GM12872 (cell line): ENCODE data around the gene YIF1A.

Source experiments
- TF ChIP-seq, protein P1 (sequence below): IDR thresholded peaks from 3 replicates; pipeline ENCODE4 v1.5.1; 2011; ENCODE audit warnings: low read depth, mild to moderate bottlenecking, low read length, moderate library complexity; ENCODE audit not compliant: insufficient read depth

Gene YIF1A

DNA sequence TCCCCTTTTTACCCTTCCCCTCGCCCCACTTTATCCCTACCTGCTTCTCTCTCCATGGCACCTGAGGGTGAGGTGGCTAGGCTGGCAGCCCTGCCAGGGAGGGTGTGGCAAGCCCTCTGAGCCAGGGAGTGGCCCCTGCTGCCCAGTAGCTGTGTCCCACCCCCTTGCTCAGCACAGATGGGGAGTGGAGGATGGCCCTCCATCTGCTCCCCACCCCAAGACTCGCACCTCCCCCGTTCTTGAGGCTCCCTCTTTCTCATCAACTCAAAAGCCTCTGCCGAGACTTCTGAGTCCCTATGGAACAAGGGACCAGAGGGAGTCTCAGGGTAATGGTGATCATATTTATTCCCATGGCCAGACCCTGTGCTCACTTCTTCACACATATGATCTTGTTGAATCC is 4.4 kb upstream of the YIF1A start:
- TF ChIP-seq, protein P1, sequence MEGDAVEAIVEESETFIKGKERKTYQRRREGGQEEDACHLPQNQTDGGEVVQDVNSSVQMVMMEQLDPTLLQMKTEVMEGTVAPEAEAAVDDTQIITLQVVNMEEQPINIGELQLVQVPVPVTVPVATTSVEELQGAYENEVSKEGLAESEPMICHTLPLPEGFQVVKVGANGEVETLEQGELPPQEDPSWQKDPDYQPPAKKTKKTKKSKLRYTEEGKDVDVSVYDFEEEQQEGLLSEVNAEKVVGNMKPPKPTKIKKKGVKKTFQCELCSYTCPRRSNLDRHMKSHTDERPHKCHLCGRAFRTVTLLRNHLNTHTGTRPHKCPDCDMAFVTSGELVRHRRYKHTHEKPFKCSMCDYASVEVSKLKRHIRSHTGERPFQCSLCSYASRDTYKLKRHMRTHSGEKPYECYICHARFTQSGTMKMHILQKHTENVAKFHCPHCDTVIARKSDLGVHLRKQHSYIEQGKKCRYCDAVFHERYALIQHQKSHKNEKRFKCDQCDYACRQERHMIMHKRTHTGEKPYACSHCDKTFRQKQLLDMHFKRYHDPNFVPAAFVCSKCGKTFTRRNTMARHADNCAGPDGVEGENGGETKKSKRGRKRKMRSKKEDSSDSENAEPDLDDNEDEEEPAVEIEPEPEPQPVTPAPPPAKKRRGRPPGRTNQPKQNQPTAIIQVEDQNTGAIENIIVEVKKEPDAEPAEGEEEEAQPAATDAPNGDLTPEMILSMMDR = no peak

DNA sequence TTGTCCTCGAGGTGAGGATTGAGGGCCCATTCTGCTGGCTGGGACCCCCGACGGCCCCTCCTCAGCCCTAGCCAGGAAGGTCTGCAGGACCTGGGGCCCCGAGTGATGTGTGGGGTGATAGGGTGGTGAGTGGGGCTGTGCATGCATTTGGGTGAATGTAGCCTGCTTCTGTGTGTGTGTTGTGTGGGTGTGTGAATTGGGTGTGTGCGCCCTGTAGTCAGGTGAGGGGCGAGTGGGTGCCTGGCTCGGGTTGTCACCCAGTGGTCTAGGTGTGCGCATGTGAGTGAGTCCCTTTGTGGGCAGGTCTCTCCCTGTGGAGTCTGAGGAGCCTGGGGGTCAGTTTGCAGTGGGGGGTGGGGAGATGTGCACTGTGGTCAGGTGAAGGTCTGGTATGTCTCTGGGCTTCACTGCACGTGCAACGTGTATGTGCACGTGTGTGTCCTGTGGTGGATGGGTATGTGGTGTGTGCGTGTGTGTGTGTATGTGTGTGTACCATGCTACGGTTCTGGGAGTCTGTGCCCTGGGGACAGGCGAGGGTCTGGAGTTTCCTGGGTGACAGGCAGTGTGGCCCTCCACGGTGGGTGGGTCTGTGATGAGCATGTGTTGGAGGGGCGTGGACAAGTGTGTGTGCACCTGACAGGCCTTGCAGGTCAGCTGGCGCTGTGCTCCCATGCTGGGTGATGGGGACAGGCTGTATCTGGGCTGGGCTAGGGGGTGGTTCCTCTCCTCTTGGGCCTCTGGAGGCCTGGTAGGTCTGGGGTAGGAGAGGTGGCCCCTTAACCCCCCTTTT is 3.8 kb upstream of the YIF1A start:
- TF ChIP-seq, protein P1 = no peak

DNA sequence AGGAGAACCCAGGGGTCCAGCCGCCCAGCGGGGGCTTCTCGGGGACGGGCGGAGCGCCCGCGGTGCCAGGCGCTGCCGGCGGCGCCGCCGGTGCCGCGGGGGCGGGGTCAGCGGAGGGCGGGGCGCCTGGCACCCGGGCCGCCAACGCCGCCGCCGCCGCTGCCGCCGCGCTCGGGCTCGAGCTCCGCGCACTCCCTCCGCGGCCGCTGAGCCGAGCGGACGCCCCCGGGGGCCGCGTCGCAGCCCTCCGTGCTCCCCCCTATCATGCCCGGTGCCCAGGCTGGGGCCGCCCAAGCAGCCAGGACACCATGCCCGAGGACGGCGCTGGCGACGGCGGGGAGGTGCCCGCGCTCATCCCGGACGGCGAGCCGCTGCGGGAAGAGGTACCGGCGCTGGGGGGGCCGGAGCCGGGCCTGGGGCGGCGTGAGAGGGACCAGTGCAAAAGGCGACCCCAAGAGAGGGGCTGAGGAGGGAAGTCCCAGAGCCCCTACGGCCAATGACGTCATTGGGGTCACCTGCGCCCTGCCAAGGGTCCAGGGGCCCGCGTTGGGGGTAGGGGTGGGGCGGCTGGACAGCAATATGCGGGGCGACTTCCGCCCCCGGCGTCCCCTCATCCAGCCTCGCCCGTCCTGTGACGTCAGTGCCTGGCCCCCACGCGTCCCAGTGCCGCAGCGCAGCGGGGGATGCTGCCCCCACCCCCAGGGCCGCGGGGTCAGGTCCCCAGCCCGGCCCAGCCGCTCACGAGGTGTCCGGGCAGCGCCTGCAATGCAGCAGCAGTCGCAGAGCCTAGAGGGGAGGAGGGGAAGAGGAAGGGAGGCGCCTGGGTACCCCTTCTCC is 3.0 kb upstream of the YIF1A start, which contains the start of gene TMEM151A:
TMEM151A (plus strand) TSS at position 189 of the 837 bp plus-strand sequence; CDS start at position 309, 120 bp downstream.
- TF ChIP-seq, protein P1 = no peak

DNA sequence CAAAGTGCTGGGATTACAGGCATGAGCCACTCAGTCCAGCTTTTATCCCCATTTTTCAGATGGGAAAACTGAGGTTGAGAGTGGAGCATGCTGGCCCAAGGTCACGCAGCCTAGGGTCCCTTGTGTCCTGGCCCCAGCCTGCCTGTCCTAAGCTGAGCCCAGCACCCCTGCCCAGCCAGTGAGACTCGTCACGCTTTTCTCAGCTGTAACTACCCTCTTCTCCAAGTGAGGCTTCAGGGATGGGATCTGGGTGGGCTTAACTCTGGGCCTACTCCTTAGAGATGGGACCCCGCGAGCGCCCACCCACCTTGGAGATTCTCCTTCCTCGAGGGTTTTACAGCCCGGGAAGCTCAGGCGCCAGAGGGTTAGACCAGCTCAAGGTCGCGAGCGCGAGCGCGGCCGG is 2.4 kb upstream of the YIF1A start:
- TF ChIP-seq, protein P1 = no peak

DNA sequence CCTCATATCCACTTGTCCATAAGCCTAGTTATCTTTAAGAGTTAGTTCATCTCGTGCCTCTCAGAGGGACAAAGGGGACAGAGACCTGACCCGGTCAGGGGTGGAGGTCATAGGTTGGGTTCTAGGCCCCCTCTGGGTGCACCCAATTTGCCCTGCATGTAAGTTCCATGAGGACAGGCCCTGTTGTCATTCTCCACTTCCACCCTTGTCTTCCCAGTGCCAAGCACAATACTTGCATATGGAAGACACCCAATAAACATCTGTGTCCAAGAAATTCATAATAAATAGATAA is 1.3 kb upstream of the YIF1A start:
- TF ChIP-seq, protein P1 = no peak

DNA sequence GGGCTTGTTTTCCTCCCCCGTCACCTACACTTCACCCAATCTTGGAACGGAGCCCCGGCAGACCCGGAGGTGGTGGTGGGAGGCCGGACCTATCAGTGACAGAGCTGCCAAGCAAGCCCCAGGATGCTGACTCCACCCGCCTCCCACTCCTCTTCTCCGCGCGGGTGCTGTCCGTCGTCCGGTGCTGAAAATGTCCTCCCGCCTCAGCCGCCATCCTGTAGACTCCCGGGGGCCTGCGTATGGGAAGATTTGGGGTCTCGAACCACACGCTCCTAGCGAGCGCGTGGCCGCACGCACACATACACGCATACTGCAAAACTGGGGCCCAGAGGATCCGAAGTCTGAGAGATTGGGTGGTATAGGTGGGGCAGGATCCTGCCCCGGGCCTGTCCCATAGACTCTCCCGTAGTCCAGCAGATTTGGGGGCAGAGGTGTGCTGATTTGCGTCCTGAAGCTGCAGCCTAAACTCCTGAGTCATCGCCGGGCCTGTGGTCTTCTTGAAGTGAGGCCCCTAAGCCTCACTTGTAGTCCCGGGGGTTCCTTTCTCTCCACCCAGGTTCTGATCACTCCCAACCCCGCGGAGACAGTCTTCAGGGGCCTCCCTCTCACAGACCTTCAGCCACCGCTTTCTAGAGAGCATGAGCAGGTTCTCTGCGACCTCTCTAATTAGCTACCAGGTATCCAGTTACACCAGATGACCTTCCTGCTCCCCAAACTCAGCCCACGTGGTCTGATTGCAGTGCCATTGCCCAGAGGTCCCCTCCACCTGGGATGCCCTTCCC is 796 bp upstream of the YIF1A start:
- TF ChIP-seq, protein P1 = no peak
